NT2/D1 (cell line): ENCODE data around the gene MAN2A1.

Experiments used
- DNase-seq: peaks from one replicate; pipeline ENCODE4 v3.0.0-alpha.2; 2011; ENCODE audit warnings: low read depth, low spot score
- H3K27me3 ChIP-seq: 2 replicates; pipeline ENCODE4 v1.6.0; 2011; ENCODE audit warnings: mild to moderate bottlenecking; ENCODE audit not compliant: insufficient read length, insufficient read depth
- H3K36me3 ChIP-seq: 2 replicates; pipeline ENCODE4 v1.6.1; 2011; ENCODE audit warnings: mild to moderate bottlenecking, low read length, mixed read lengths; ENCODE audit not compliant: insufficient read depth, insufficient read length
- H3K4me1 ChIP-seq: 2 replicates; pipeline ENCODE4 v1.5.1; 2011; ENCODE audit not compliant: insufficient read depth, insufficient read length
- H3K4me3 ChIP-seq: 2 replicates; pipeline ENCODE4 v1.5.1; 2011; ENCODE audit warnings: low read depth; ENCODE audit not compliant: insufficient read length
- H3K9ac ChIP-seq: 2 replicates; pipeline ENCODE4 v1.6.0; 2011; ENCODE audit warnings: low read depth; ENCODE audit not compliant: insufficient read length
- H3K9me3 ChIP-seq: 2 replicates; pipeline ENCODE4 v1.5.1; 2011; ENCODE audit warnings: mild to moderate bottlenecking, low read length; ENCODE audit not compliant: insufficient read depth
- SUZ12 ChIP-seq: IDR thresholded peaks from 2 replicates; pipeline ENCODE4 v1.6.1; 2011; ENCODE audit not compliant: insufficient read length, insufficient read depth; ENCODE audit errors: extremely low read depth
- YY1 ChIP-seq: IDR thresholded peaks from 2 replicates; pipeline ENCODE4 v1.6.1; 2011; ENCODE audit not compliant: insufficient read length, insufficient read depth
- ZNF274 ChIP-seq: IDR thresholded peaks from 2 replicates; pipeline ENCODE4 v1.6.1; 2011; ENCODE audit warnings: mild to moderate bottlenecking, low read depth, low read length

The MAN2A1 gene

DNA sequence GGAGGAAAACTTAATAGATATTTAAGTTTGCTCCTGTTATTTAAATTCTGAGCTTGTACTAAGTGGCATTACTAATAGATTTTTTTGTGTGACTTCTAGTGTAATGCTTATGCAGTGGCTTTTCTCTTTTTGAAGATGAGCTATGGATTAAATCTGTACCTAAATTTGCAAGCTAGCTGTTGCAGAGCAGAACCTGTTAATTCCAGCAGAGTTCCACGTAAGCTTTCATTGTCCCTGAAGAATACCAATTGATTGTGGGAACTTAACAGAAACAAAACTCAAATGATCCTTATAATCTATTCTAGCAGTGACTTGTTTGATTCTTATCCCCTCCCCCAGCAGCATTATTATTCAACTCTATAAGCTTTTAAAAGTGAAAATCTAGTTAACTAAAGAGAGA, 51.7 kb downstream of the MAN2A1 start:
- H3K36me3 ChIP-seq: no peaks in the 10 kb centered on the region
- no peaks in the 10 kb centered on the region for H3K9me3 ChIP-seq
- DNase-seq: no peak
- no peak overlapping the region for H3K4me3 ChIP-seq
- TF ChIP-seq YY1 (no peak), ZNF274 (no peak), SUZ12 (no peak)
- H3K27me3 ChIP-seq: no peaks in the 10 kb centered on the region
- peaks cover 3% of the 10 kb centered on the region for H3K4me1 ChIP-seq
- H3K9ac ChIP-seq: no peak overlapping the region

DNA sequence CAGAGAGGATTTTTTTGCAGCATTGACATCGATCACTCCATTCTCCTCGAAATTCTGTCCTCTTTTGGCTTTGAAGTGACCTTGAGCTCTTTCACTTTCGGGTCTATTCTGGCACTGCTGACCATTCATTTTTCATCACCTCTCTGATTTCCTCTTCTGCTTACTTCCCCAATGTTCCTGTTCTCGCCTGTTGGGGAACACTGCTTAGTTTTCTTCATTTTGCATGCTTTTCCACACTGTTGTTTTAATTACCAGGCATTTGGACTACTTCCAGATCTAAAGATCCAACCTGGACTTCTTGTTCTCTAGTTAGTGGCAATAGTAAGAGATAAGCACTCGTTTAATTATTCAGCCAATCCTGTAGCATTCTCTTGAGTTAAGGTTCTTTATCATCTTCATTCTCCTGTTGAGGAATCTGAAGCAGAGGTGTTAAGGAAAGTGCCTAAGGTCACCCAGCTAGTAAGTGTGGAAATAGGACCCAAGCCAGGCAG, 53.4 kb downstream of the MAN2A1 start:
- Histone ChIP-seq H3K9ac (no peak overlapping the region), H3K4me1 (peaks cover 3% of the 10 kb centered on the region), H3K36me3 (no peaks in the 10 kb centered on the region), H3K4me3 (no peak overlapping the region), H3K9me3 (no peaks in the 10 kb centered on the region), H3K27me3 (no peaks in the 10 kb centered on the region)
- DNase-seq: no peak
- TF ChIP-seq YY1 (no peak), SUZ12 (no peak), ZNF274 (no peak)

DNA sequence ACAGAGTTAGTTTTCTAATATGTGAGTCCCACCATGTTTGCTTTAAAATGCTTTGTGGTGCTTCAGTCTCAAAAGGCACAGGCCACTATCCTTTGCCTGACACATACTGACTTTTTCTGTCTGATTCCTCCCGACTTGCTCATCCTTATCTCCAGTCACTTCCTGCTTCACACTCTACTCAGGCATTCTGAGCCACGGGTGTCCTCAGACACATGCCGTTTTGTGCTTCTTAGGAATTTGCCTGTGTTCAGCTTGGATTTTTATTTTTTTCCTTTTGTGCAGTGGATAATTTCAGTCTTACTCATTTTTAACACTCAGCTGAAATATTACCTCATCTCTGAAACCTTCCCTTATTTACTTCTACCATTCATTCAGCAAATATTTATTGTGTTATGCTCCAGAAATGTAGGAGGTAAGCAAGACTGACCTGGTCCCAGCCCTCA, 54.1 kb downstream of the MAN2A1 start:
- Histone ChIP-seq H3K4me1 (peaks cover 3% of the 10 kb centered on the region), H3K9ac (no peak overlapping the region), H3K27me3 (no peaks in the 10 kb centered on the region), H3K36me3 (no peaks in the 10 kb centered on the region), H3K9me3 (no peaks in the 10 kb centered on the region), H3K4me3 (no peak overlapping the region)
- TF ChIP-seq SUZ12: no peak
- TF ChIP-seq YY1: no peak
- TF ChIP-seq ZNF274: no peak
- no peak for DNase-seq

DNA sequence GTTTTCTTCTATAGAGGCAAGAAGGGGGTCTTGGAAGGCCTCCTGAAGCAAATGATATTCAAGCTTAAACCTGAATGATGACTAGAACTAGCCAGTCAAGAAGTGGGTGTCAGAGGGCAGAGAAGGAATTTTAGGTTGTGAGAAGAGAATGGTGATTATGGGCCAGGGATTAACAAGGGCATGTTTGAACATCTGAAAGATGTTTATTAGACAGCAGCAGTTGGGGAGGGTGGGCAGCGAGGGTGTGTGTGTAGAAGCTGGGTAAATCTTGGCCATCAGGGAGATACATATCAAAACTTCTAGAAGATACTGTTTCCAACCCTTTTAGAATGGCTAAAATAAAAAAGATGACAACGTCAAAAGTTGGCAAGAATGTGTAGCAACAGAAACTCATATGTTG, 54.5 kb downstream of the MAN2A1 start:
- Histone ChIP-seq H3K9me3 (no peaks in the 10 kb centered on the region), H3K36me3 (no peaks in the 10 kb centered on the region), H3K4me3 (no peak overlapping the region), H3K4me1 (peaks cover 3% of the 10 kb centered on the region), H3K9ac (no peak overlapping the region), H3K27me3 (no peaks in the 10 kb centered on the region)
- DNase-seq: no peak
- no peak for TF ChIP-seq YY1
- no peak for TF ChIP-seq ZNF274
- no peak for TF ChIP-seq SUZ12

DNA sequence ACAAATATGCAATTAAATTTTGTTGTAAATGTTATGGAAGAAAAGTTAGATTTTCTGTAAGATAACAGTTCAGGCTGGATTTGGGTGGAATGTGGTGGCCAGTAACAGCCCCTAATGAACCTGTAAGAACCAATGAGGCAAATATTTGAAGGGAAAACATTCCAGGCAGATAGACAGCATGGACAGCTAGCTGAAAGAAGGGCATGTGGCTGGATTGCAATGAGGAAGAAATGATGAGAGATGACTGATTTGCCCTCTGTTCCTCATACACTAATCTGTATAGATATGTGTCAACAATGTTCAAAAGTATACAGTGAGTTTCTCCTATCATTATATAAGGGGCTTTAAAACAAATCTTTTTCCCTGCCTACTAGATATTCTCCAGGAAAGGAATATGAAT, 58.8 kb downstream of the MAN2A1 start:
- Histone ChIP-seq H3K4me1 (peaks cover 3% of the 10 kb centered on the region), H3K9ac (no peak overlapping the region), H3K36me3 (no peaks in the 10 kb centered on the region), H3K4me3 (no peak overlapping the region), H3K9me3 (no peaks in the 10 kb centered on the region), H3K27me3 (no peaks in the 10 kb centered on the region)
- DNase-seq: no peak
- TF ChIP-seq ZNF274: no peak
- TF ChIP-seq YY1: no peak

DNA sequence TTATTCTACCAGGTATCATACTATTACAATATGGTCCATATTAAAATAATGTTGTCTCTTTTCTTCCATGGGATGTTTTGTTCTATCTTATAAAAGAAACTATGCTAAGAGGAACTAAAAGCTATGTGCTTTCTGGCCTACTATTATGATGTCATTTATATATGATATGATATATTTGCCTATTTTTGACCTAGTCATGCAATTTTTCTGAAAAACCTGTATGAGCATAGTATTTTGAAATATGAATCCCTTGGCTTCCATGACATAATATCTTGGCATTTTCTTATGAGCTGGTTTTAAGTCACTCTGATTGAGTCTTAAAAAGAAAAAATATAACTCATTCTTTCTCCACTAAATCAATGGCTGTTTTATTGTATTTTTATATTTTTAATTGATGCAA, 60.7 kb downstream of the MAN2A1 start:
- no peak for TF ChIP-seq SUZ12
- no peak for TF ChIP-seq YY1
- TF ChIP-seq ZNF274: no peak
- no peaks in the 10 kb centered on the region for H3K36me3 ChIP-seq

DNA sequence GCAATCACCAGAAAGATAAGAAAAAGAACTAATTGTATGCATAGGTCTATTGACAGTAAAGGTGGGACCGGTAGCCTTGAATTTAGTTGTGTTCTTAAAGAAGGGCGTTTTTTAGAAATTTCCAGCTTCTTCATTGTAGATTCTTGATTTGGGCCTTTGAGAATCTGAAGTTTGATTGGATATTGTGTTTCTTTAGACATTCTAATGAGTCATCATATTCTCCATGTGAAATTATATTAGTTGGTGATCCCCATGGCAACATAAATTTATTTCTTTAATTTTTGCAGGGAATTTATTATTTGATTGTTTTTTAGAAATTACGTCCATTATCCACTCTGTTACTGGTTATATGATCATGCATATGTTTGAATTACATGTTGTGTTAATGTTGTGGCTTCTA, 63.6 kb downstream of the MAN2A1 start:
- TF ChIP-seq ZNF274: no peak
- TF ChIP-seq YY1: no peak
- TF ChIP-seq SUZ12: no peak
- no peak overlapping the region for H3K9ac ChIP-seq
- H3K9me3 ChIP-seq: no peaks in the 10 kb centered on the region
- H3K27me3 ChIP-seq: no peaks in the 10 kb centered on the region
- DNase-seq: no peak
- H3K4me3 ChIP-seq: no peak overlapping the region
- no peaks in the 10 kb centered on the region for H3K4me1 ChIP-seq
- H3K36me3 ChIP-seq: peaks cover 3% of the 10 kb centered on the region

More for the DNA sequence above, 60.7 kb downstream of the MAN2A1 start:
- no peak overlapping the region for H3K4me3 ChIP-seq
- H3K27me3 ChIP-seq: no peaks in the 10 kb centered on the region
- H3K9me3 ChIP-seq: no peaks in the 10 kb centered on the region
- no peak overlapping the region for H3K9ac ChIP-seq
- H3K4me1 ChIP-seq: no peaks in the 10 kb centered on the region
- DNase-seq: no peak

DNA sequence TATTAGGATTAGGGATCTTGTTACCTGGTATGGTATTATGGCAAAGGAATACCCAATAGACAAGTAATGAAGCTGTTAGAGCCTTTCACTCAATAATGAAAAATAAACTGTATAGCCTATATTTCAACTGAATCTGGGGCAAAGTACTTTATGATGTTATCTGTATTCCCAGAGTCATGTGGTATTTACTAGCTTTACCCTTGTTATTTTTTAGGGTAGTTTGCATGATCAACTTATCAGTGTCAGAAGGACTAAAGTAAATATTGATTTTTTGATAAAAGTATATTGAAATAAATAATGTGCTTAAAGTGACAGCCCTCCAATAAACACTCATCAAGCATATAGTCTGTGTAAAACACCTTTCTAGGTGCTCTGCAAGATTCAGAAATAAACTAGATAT, 64.6 kb downstream of the MAN2A1 start:
- Histone ChIP-seq H3K27me3 (no peaks in the 10 kb centered on the region), H3K4me1 (no peaks in the 10 kb centered on the region), H3K9me3 (no peaks in the 10 kb centered on the region), H3K4me3 (no peak overlapping the region), H3K9ac (no peak overlapping the region), H3K36me3 (peaks cover 3% of the 10 kb centered on the region)
- no peak for TF ChIP-seq SUZ12
- TF ChIP-seq ZNF274: no peak
- no peak for TF ChIP-seq YY1
- DNase-seq: no peak
